Heart right ventricle (tissue), 16 donors: Measurements from ENCODE around the gene C10orf120. TPM values are rescaled to one million over a fixed set of nuclear protein-coding genes. Genes with fewer than 3 reads are reported as not detected.
A peak's percentile ranks its signal among the peaks of the same experiment; 100 is the strongest.

Experiments
- ATAC-seq, 8 donors: fragments of 200-7000 bp; cut with Tn5 transposase; one replicate each; pipeline ENCODE4 v1.9.1; 2020; ENCODE audit warnings: mild to moderate bottlenecking in 8 of 8, moderate library complexity in 8 of 8, moderate number of reproducible peaks in 1 of 8
- DNase-seq, 2 donors: peaks; one replicate each; pipeline ENCODE4 v3.0.0-alpha.2; 2020
- H3K27ac ChIP-seq, 10 donors: fragments of 200-600 bp; sonication (generic) in 2 of 10; one replicate each; pipeline versions ENCODE4 v1.5.0 to v1.8.0; 2020 to 2022; ENCODE audit warnings: mild to moderate bottlenecking in 3 of 10
- H3K27me3 ChIP-seq, 7 donors: fragments of 200-600 bp; one replicate each; pipeline ENCODE4 v1.8.0; 2021 to 2022; ENCODE audit warnings: mild to moderate bottlenecking in 2 of 7
- H3K36me3 ChIP-seq, 9 donors: fragments of 200-600 bp; sonication (generic) in 1 of 9; one replicate each; pipeline versions ENCODE4 v1.5.0 to v1.8.0; 2020 to 2022; ENCODE audit warnings: mild to moderate bottlenecking in 2 of 9
- H3K4me1 ChIP-seq, 9 donors: fragments of 200-600 bp; sonication (generic) in 1 of 9; one replicate each; pipeline versions ENCODE4 v1.5.0 to v1.8.0; 2020 to 2022; ENCODE audit warnings: mild to moderate bottlenecking in 4 of 9
- H3K4me3 ChIP-seq, 10 donors: fragments of 200-600 bp; sonication (generic) in 2 of 10; one replicate each; pipeline versions ENCODE4 v1.5.0 to v1.8.0; 2020 to 2022; ENCODE audit warnings: mild to moderate bottlenecking in 7 of 10, moderate library complexity in 2 of 10
- H3K9me3 ChIP-seq, 11 donors: fragments of 200-600 bp in 10 of 11; sonication (generic) in 2 of 11; one replicate each; pipeline versions ENCODE4 v1.5.0 to v1.8.0; 2013 to 2022; ENCODE audit warnings: mild to moderate bottlenecking in 2 of 11, control low read depth in 1 of 11, moderate library complexity in 1 of 11
- WGBS, 2 donors: extraction: QIAGEN DNeasy Blood & Tissue Kit; methylation state at CpG; one replicate each; pipeline ENCODE4 v1.1.7; 2013; ENCODE audit warnings: inconsistent platforms in 1 of 2; 5-methylcytosine and 5-hydroxymethylcytosine counted together
- intact Hi-C, 10 donors: fragments of 100-400 bp; cut with DNase I; formaldehyde crosslinking; loops; one replicate each; pipeline versions ENCODE4 v1.11.1 to v1.14.2; 2022
- polyA plus RNA-seq, 2 donors: library from polyadenylated mRNA; stranded (reverse); fragments of 200-250 nt; gene quantifications; one replicate each; pipeline ENCODE4 v1.2.3, GENCODE V29; 2013
- total RNA-seq, 10 donors: library from RNA; stranded (reverse); fragmentation: NEBNext Ultra II Directional in 3 of 10; extraction: Animal tissue kit (Norgen Biotek cat#: 25700) in 3 of 10; gene quantifications; one replicate each; pipeline versions ENCODE4 v1.2.1 to v1.2.4, GENCODE V29; 2021 to 2023
- TF ChIP-seq, protein P1 (sequence below), 9 donors: fragments of 200-600 bp; sonication (generic) in 2 of 9; IDR thresholded peaks; one replicate each; pipeline versions ENCODE4 v1.5.0 to v1.8.0; 2021 to 2022; ENCODE audit warnings: antibody characterized with exemption in 9 of 9, mild to moderate bottlenecking in 5 of 9, moderate library complexity in 1 of 9
- donor health status: Arrhythmogenic right ventricular cardiomyopathy.
- donor health status: ischemic (EF 13 %, LVEDD 7.1; RV severe dilation, severe dysfunction).
- donor health status: healthy with polysubstance abuse.
- donor health status: DM: no; HTN: yes; CAD: no.
- donor health status: DM: no; HTN: no; CAD: no.
- donor health status: ischemic (EF 25% LVEDD 6.9; RV normal size, moderate dysfunction).
- donor health status: ischemic (EF 25% LVEDD 5.7; RV mildly dilated, moderate dysfunction).
- donor health status: healthy.
- donor health status: DM: yes; HTN: yes; CAD: no.
- donor health status: Ischemic cardiomyopathy.
- donor health status: ischemic (EF 35%, LVEDD 5.7; RV mildly dilated, moderate dysfunction).
- donor health status: nonischemic (EF 11% LVEDD 7.7; RV severe dilation, severe dysfunction).
- donor health status: DM: yes; HTN: yes; CAD: no.
- donor health status: PGD.
- donor health status: ischemic (EF 29% LVEDD 5.4; RV normal size, mild dysfunction).
- donor health status: nonischemic (EF 23%, LVEDD 6.1; RV moderate dilation, normal function).

The C10orf120 gene
- total and polyA plus RNA-seq, 12 donors, result not detected

DNA sequence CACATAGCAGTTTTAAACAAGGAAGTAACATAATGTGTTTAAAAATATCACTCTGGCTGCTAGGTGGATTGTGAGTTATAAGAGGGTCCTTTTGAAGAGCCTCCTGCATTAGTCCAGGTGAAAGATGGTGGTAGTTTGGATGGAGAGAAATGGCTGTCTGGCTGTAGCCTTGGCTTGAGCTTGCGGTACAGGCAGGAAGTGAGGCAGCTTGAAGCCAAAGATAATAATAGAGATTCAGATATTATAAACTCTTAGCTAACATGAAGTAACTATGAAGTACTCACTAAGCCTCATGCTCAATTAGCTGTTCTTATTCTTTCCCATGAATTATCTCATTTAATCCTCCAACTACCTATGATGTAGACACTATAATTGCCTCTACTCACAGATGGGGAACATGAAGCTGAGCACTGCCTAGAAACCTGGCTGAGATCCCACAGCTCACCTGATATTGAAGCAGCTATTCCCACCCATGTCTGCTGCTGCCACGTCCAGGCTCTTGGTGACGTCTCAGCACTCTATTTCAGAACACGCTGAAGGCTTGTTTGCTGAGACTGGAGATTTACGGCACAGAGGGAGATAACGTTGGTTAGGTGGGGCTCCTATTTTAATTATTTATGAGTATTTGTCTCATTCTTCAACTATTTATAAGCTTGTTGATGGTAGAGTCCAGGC, 10.4 kb downstream of the C10orf120 start:
- H3K36me3 ChIP-seq, result no peaks in the 10 kb centered on the region
- DNase-seq (no peak), ATAC-seq (peak in 6 of 8 donors; percentile 27 to 74 (median 66))
- intact Hi-C loops, result no loop called here
- 59 to 65% methylated on average over 6 of the region's 6 CpGs for WGBS, 2 donors
- H3K9me3 ChIP-seq, result no peaks in the 10 kb centered on the region
- H3K27ac ChIP-seq, result peak overlapping the region; percentile 20 to 86 (median 70)
- H3K27me3 ChIP-seq, result peaks cover 0 to 2% (median 0%) of the 10 kb centered on the region in 7 donors
- no peak overlapping the region for H3K4me3 ChIP-seq
- TF ChIP-seq, protein P1, sequence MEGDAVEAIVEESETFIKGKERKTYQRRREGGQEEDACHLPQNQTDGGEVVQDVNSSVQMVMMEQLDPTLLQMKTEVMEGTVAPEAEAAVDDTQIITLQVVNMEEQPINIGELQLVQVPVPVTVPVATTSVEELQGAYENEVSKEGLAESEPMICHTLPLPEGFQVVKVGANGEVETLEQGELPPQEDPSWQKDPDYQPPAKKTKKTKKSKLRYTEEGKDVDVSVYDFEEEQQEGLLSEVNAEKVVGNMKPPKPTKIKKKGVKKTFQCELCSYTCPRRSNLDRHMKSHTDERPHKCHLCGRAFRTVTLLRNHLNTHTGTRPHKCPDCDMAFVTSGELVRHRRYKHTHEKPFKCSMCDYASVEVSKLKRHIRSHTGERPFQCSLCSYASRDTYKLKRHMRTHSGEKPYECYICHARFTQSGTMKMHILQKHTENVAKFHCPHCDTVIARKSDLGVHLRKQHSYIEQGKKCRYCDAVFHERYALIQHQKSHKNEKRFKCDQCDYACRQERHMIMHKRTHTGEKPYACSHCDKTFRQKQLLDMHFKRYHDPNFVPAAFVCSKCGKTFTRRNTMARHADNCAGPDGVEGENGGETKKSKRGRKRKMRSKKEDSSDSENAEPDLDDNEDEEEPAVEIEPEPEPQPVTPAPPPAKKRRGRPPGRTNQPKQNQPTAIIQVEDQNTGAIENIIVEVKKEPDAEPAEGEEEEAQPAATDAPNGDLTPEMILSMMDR (IDR thresholded peaks at IDR 0.05), result no peak
- peaks cover 2 to 23% (median 16%) of the 10 kb centered on the region in 9 donors for H3K4me1 ChIP-seq

DNA sequence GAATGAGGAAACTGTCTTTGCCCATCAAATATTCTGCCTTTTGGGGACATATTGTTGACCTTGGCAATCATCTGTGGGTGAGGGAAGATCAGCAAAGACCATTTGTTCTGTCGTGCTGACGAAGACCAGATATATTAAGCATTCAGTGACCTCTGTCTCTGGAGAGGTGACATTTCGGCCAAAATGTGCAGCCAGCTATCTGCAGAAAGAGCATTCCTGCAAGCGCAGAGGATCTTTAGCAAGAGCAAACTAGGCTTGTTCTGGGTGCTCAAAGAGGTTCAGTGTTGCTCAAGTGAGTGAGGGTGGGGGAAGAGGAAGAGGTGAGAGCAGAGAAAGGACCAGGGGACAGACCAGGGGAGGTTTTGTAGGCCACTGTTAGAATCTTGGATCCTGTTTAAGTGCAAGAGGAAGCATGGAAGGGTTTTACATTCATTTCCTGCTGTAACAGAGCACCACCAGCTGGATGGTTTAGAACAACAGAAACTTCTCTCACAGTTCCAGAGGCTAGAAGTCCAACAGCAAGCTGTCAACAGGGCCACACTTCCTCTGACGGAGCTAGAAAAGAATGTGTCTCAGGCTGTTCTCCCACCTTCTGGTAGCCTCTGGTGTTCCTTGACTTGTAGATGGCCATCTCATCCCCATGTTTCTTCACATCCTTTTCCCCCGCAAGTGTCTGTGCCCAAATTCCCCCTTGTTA, 11.2 kb downstream of the C10orf120 start:
- intact Hi-C loops, result no loop called here
- Histone ChIP-seq H3K9me3 (no peaks in the 10 kb centered on the region), H3K36me3 (no peaks in the 10 kb centered on the region), H3K27me3 (no peaks in the 10 kb centered on the region), H3K27ac (peak overlapping the region; percentile 20 to 86 (median 70)), H3K4me1 (peaks cover 2 to 23% (median 16%) of the 10 kb centered on the region in 9 donors), H3K4me3 (no peak overlapping the region)
- 32 to 37% methylated on average over 6 of the region's 6 CpGs for WGBS, 2 donors
- ATAC-seq, result peak; percentile 86 to 92 (median 90)
- TF ChIP-seq, protein P1 (IDR thresholded peaks at IDR 0.05), result peak in 6 of 9 donors; percentile 10 to 45 (median 34)
- DNase-seq, result peak in 1 of 2 donors; percentile 63

DNA sequence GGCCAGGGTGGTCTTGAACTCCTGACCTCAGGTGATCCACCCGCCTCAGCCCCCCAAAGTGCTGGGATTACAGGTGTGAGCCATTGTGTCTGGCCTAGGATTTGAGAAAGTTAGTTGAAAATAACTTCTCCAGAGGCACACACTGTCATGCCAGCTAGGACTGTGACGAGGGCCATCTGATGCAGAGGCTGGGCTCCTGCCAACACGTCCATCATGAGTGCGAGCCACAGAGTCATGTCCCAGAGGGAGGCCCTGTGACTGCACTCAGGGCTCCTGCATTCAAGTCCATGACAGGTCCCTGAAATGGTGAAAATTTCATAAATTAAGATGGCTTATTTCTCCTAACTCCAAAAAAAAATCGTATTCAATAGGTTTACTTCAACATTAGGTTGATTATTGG, 17.1 kb downstream of the C10orf120 start:
- intact Hi-C loops, result no loop called here
- TF ChIP-seq, protein P1 (IDR thresholded peaks at IDR 0.05), result no peak
- WGBS, 2 donors, result 51 to 57% methylated on average over 5 of the region's 5 CpGs
- Histone ChIP-seq H3K27ac (no peak overlapping the region), H3K27me3 (peaks cover 0 to 7% (median 0%) of the 10 kb centered on the region in 7 donors), H3K9me3 (no peaks in the 10 kb centered on the region), H3K36me3 (no peaks in the 10 kb centered on the region), H3K4me3 (no peak overlapping the region), H3K4me1 (peaks cover 0 to 7% (median 0%) of the 10 kb centered on the region in 9 donors)
- ATAC-seq, result peak in 6 of 8 donors; percentile 38 to 93 (median 82)
- peak; percentile 60 to 64 for DNase-seq

DNA sequence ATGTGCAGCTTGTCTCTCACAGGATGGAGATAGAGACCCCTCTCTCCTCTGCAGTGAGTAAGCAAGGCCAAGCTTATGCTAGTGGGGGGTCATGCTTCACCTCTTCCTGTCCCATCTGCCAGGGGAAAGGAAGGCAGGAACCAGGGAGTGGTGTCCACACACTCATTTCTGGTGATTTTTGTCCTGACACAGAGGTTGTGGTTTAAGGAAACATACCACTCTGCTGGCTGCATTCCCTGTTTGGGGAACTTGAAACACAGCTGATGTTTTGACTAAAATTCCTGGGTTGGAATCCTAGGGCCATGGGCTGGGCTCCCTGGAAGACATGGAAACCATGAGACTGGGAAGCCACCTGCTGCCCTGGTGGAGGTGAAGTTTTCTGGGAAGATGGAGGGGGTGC, 21.4 kb downstream of the C10orf120 start:
- H3K4me1 ChIP-seq, result peaks cover 0 to 11% (median 6%) of the 10 kb centered on the region in 9 donors
- peaks cover 0 to 8% (median 0%) of the 10 kb centered on the region in 7 donors for H3K27me3 ChIP-seq
- DNase-seq (no peak), ATAC-seq (no peak)
- TF ChIP-seq, protein P1 (IDR thresholded peaks at IDR 0.05), result no peak
- H3K9me3 ChIP-seq, result no peaks in the 10 kb centered on the region
- no peaks in the 10 kb centered on the region for H3K36me3 ChIP-seq
- intact Hi-C loops, result no loop called here
- H3K27ac ChIP-seq, result no peak overlapping the region
- H3K4me3 ChIP-seq, result no peak overlapping the region
